Left forelimb (tissue), 1 donor: ENCODE results near the gene ARSD.
"Not testable (repeated sequence)": the region's sequence is repeated elsewhere in the genome, so short reads cannot be mapped to it uniquely, and the experiment has no call there.

Experiments used
- DNase-seq: peaks from one replicate; pipeline ENCODE4 v3.0.0-alpha.2; 2018; ENCODE audit warnings: low spot score

ARSD gene, protein sequence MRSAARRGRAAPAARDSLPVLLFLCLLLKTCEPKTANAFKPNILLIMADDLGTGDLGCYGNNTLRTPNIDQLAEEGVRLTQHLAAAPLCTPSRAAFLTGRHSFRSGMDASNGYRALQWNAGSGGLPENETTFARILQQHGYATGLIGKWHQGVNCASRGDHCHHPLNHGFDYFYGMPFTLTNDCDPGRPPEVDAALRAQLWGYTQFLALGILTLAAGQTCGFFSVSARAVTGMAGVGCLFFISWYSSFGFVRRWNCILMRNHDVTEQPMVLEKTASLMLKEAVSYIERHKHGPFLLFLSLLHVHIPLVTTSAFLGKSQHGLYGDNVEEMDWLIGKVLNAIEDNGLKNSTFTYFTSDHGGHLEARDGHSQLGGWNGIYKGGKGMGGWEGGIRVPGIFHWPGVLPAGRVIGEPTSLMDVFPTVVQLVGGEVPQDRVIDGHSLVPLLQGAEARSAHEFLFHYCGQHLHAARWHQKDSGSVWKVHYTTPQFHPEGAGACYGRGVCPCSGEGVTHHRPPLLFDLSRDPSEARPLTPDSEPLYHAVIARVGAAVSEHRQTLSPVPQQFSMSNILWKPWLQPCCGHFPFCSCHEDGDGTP

DNA sequence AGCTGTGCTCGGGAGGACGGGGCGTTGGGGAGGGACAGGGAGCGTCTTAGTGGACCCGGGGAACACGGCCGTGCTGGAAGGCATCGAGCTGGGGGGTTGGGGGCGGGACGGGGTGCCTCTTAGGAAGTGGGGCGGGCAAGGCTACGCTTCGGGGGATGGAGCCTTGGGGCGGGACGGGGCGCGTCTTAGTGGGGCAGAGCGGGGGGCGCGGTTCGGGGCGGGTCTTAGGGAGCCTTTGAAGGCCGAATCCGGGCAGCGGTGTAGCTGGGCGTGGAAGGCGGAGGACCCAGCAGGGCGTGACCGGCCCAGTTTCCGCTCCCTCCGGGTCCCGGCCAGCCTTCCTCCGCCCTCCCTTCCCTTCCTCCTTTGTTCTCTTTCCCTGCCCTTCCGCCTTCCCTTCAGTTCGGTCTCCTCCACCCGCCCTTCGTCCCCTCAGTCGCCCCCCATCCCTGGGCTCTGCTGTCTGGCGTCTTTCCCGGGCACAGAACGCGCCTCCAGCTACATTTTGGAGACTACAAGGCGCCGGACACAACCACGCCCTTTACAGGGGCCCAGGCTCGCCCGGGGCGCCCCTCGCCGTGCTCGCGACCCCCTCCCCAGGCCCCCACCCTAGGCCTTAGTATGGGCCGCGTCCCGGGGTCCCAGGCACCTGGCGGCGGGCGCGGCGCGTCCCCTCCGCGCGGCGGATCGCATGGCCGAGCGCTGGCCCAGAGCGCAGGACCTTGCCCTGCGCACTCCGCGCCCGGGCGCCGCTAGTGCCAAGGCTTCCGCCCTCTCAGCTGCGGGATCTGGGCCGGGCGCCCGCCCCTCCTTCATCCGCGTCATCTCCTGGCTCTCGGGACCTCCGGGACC, at the start of gene ARSD:
ARSD (minus strand) TSS at position 757 of the 852 bp plus-strand sequence; CDS start at position 693, 64 bp downstream.
- DNase-seq, result peak; percentile 89

GRCh38 chrX:2978639-2979038, 49.5 kb upstream of the ARSD start:
- DNase-seq, result not testable (repeated sequence)

GRCh38 chrX:2974961-2975360, 45.8 kb upstream of the ARSD start:
- DNase-seq, result no peak

GRCh38 chrX:2972391-2972790, 43.3 kb upstream of the ARSD start:
- no peak for DNase-seq

DNA sequence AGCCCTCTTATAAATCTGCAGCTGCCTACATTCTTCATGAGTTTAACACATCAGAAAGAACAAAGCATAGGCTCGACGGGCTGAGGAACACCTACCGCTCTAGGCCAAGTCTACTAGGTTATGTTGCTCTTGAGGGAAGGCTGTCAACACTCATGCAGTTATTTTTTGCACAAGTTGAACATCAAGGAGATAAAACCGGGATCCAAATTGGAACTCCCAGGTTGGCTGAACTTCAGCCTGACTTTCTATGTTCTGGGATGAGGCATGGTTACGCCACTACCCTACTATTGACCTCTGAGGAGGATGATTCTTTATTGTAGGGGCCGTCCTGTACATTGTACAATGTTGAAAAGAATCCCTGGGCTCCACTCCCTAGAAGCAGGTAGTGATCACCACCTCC, 39.9 kb upstream of the ARSD start:
- DNase-seq, result no peak

- DNase-seq, result no peak
Measured at GRCh38 chrX:2967998-2968909, 39.1 kb upstream of the ARSD start.

DNA sequence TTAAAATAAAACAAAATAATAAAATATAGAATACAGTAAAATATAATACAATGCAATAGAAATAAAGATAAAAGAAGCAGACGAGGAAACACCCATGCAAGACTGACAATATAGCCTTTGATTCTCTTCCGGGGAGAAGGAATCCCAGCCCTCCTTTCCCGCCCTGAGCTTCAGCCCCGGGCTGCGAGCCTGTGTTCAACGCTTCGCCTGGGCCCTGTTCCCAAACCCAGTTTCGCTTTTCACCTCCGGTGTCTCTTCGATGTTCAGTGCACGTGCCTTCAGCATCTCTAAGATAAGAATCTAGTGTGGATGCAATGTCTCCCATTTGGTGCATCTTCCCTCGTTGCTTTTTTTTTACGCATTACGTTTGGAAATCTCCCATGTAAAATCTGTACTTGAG, 38.4 kb upstream of the ARSD start:
- no peak for DNase-seq

DNA sequence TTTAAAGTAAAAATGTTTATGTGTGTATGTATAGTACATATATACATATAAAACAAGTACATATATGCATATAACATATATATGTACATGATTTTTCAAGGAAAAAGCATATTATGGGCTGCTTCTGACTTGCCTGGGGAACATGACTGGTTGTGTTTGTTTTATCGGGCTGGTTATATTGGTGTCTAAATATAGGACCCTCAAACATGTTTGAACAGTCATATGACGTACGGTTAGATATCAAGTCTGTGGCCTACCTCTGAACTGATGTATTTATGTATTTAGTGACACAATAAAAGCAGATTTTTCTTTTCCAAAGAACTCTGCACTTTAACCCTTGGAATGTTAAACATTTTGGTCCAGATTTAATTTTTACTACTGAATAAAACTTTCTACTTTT, 37.9 kb upstream of the ARSD start:
- no peak for DNase-seq

DNA sequence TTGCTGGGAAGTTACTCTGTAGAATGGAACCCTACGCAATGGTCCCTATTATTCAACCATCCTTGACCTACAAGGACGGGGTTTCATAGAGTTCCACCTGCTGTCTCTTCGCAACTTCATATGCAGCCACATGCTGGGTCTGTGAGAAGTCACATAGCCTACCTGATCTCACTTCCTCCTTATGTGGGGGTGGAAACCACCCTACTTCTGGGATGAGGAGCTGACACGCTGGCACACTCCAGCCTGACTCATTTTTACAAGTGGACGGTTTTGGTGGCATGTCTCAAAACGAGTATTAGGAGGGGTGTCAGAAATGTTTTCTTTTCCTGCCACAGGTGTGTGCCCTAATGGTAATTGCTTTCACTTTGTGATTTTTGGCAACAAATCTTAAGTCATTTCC, 36.8 kb upstream of the ARSD start:
- DNase-seq, result no peak

DNA sequence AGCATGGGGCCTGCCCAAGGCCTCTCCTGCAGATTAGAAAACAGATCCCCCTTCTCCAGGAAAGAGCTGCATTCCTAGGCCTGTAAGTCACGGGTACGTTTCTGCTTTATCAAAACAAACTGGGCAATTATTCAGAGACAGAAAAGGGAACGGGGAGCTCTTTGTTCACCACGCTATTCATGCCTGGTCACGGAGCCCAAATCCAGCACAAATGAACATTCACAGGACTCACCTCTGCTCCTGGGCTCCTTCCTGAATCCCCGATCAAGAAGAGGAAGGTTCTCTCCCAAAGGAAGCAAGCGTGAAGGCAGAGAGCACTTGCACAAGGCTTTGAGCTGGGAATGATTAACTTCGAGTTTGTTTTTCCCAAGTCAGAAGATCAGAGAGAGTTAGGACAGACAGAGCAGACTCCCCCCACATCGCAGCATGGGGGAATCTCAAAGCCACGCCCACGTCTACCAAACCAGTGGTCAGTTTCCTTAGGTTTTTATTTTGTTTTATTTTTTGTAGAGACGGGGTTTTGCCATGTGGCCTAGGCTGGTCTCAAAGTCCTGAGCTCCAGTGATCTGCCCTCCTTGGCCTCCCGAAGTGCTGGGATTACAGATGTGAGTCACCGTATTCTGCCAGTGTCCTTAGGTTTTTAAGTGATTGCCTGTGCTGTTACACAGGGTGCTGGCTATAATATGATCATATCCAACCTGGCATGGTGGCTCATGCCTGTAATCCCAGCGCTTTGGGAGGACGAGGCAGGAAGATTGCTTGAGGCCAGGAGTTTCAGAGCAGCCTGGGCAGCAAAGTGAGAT, 35.1 kb upstream of the ARSD start:
- not testable (repeated sequence) for DNase-seq

DNA sequence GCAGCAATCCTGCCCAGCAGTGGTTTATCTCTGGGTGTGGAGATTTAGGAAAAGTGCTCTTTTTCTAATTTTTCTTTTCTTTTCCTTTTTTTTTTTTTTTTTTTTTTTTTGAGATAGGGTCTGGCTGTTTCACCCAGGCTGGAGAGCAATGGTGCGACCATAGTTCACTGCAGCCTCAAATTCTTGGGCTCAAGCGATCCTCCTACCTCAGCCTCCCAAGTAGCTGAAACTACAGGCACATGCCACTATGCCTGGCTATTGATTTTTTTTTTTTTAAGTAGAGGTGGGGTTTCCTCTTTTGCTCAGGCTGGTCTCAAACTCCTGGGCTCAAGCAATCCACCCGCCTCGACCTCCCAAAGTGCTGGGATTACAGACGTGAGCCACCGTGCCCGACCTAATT, 34.3 kb upstream of the ARSD start:
- not testable (repeated sequence) for DNase-seq

- no peak for DNase-seq
Measured at GRCh38 chrX:2962381-2962780, 33.2 kb upstream of the ARSD start.

DNA sequence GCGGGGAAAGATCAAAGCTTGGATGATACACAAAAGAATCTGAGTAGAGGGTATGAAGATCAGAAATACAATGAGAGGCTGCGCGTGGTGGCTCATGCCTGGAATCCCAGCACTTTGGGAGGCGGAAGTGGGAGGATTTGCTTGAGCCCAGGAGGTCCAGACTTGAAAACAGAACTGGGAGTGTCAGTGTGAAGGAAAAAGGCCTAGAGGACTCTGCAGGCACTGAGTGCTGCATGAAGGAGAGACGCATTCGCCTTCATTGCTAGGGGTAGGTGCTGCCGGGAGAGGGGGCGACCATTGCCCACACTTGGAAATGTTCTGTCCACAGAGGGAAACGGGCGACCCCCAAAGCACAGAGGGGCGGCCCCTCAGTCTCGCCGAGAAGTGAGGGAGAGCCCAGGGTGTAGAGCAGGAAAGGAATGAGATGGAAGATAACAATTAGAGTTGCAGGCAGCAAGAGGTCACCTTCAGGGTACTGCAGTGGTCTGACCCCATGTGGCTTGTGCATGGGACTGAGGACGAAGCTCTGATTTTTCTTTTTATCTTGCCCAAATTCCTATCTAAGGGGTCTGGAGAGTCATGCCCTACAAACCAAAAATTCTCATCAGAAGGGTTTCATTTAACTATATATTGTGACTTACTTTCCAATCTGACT, 31.8 kb upstream of the ARSD start:
- DNase-seq, result no peak

DNA sequence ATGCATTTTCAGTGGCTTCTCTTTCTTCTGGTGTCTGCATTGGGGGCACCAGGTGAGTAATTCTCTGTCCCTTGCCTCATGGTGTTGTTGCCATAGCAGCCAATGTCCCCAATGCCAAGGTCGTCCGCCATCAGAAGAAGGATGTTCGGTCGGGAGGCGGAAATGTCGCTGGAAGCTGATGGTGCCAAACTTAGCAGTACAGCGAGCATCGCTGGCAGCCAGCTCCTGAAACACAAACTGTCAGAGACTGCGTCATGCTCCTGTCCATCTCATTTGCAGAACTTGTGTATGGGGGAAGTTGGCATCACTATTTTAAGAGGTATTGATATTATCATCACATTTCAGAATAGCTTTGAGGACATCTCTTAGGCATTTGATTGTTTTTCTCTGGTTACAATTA, 29.1 kb upstream of the ARSD start:
- DNase-seq, result no peak

GRCh38 chrX:2955838-2956237, 26.7 kb upstream of the ARSD start:
- DNase-seq, result no peak

- no peak for DNase-seq
Measured at GRCh38 chrX:2955281-2955680, 26.1 kb upstream of the ARSD start.

DNA sequence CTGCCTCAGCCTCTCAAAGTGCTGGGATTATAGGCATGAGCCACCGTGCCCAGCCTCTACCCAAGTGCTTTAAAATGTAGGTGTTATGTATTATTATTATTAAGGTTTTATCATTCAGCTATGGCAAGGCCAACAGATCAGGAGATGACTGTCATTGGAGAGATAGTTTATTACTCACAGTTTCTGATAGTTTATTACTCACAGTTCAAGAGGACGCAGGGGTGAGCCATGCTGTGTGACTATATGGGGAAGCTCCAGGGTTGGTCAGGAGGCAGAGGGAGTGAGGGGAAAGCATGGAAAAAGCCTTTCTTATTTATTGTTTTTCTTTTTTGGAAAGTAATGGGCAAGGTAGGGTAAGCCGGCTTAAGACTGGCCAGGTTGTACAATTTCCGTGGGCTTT, 25.4 kb upstream of the ARSD start:
- no peak for DNase-seq

DNA sequence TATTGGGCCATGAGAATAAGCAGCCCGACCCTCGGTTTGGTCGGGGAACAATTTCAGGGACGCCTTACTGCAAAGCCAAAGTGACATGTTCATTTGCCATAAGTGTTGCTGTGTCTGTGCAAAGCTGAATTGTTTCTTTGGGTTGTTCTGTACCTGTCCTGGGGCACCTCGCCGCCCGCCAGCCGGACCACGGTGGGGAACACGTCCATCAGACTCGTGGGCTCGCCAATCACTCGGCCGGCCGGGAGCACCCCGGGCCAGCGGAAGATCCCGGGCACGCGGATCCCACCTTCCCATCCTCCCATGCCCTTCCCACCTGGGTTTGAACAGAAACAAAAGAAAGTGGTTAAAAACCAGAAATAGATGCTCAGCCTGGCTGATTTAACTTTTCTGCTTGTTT, 8.8 kb upstream of the ARSD start:
- DNase-seq, result not testable (repeated sequence)

- no peak for DNase-seq
Measured at GRCh38 chrX:2934715-2935710, 5.9 kb upstream of the ARSD start.
